ENCODE data around the gene DSEL.

DNA sequence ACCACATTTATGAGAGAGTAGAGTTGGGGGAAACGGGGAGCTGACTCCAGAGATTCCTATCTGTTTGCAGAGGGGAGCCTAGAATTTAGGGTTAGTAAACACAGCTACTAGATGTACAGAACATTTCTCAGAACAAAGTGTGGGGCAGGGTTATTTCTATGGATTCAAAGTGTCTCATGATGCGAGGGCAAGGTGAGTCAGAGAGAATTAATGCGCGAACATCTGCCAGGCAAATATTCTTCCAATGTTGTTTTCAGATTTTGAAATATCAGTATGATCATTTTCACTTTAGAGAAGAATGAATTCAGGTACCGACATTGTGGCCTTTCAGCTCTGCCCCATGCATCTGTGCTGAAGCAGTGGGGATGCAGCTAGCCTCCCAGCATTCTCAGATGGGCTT is 2.0 kb upstream of the DSEL start:
- TF ChIP-seq POLR2A (IDR thresholded peaks at IDR 0.05), result no peak
- TF ChIP-seq, protein P1, sequence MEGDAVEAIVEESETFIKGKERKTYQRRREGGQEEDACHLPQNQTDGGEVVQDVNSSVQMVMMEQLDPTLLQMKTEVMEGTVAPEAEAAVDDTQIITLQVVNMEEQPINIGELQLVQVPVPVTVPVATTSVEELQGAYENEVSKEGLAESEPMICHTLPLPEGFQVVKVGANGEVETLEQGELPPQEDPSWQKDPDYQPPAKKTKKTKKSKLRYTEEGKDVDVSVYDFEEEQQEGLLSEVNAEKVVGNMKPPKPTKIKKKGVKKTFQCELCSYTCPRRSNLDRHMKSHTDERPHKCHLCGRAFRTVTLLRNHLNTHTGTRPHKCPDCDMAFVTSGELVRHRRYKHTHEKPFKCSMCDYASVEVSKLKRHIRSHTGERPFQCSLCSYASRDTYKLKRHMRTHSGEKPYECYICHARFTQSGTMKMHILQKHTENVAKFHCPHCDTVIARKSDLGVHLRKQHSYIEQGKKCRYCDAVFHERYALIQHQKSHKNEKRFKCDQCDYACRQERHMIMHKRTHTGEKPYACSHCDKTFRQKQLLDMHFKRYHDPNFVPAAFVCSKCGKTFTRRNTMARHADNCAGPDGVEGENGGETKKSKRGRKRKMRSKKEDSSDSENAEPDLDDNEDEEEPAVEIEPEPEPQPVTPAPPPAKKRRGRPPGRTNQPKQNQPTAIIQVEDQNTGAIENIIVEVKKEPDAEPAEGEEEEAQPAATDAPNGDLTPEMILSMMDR (IDR thresholded peaks at IDR 0.05), result no peak
- TF ChIP-seq EP300 (IDR thresholded peaks at IDR 0.05), result no peak

All from sigmoid colon (tissue), 4 donors.